Colonic mucosa (tissue), 4 donors: ENCODE measurements around the gene UNC13A. TPM values are rescaled to one million over a fixed set of nuclear protein-coding genes. Genes with fewer than 3 reads are reported as not detected.

Source experiments
- DNase-seq: peaks from one replicate; pipeline ENCODE4 v3.0.0-alpha.2; 2020
- H3K27ac ChIP-seq: fragments of 200-600 bp; one replicate; pipeline ENCODE4 v1.8.0; 2021
- H3K27me3 ChIP-seq: fragments of 200-600 bp; one replicate; pipeline ENCODE4 v1.8.0; 2021
- H3K36me3 ChIP-seq: fragments of 200-600 bp; one replicate; pipeline ENCODE4 v1.8.0; 2021
- H3K4me1 ChIP-seq: fragments of 200-600 bp; one replicate; pipeline ENCODE4 v1.8.0; 2021; ENCODE audit warnings: mild to moderate bottlenecking
- H3K4me3 ChIP-seq: fragments of 200-600 bp; one replicate; pipeline ENCODE4 v1.8.0; 2021
- H3K9ac ChIP-seq, 2 donors: one replicate each; pipeline ENCODE4 v1.7.0; 2013; ENCODE audit warnings: control low read depth in 2 of 2, low read depth in 2 of 2, low read length in 2 of 2
- H3K9me3 ChIP-seq: fragments of 200-600 bp; one replicate; pipeline ENCODE4 v1.8.0; 2021
- intact Hi-C: fragments of 100-400 bp; cut with DNase I; formaldehyde crosslinking; loops from one replicate; pipeline ENCODE4 v1.14.1; 2022
- total RNA-seq, 2 donors: library from RNA; stranded (reverse); fragmentation: NEBNext Ultra II Directional in 1 of 2; extraction: Animal tissue kit (Norgen Biotek cat#: 25700) in 1 of 2; gene quantifications; one replicate each; pipeline ENCODE4 v1.2.1, GENCODE V29; 2021
- TF ChIP-seq, protein P1 (sequence below): fragments of 200-600 bp; IDR thresholded peaks from one replicate; pipeline ENCODE4 v1.8.0; 2022; ENCODE audit warnings: antibody characterized with exemption, mild to moderate bottlenecking
- donor health status: healthy.
- donor health status: DM: no; HTN: no; CAD: no.
- donor health status: DM: no; HTN: no; CAD: no.

The UNC13A gene
- total RNA-seq, 2 donors from 2014 or later = 0.29 to 0.62 TPM

DNA sequence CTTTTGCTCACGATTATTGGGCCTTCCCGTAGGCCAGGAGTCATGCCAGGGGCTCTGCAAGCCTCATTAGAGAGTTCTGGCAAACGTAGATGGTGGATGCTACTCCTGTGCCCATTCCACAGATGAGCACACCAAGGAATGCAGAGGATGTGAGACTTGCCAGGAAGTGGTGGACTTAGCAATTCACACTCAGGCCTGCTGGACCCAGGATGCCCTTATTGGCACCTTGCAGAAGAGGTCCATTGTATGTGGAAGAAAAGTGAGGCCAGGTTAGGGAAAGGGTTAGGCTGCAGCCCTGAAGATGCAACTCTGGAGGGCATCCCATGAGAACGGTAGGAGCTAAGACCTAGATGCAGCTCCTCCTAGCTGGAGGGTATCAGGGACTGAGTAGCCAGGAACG is 5.9 kb downstream of the UNC13A start:
- intact Hi-C loops = no loop called here
- H3K9me3 ChIP-seq = no peaks in the 10 kb centered on the region
- H3K4me1 ChIP-seq = no peaks in the 10 kb centered on the region
- TF ChIP-seq, protein P1, sequence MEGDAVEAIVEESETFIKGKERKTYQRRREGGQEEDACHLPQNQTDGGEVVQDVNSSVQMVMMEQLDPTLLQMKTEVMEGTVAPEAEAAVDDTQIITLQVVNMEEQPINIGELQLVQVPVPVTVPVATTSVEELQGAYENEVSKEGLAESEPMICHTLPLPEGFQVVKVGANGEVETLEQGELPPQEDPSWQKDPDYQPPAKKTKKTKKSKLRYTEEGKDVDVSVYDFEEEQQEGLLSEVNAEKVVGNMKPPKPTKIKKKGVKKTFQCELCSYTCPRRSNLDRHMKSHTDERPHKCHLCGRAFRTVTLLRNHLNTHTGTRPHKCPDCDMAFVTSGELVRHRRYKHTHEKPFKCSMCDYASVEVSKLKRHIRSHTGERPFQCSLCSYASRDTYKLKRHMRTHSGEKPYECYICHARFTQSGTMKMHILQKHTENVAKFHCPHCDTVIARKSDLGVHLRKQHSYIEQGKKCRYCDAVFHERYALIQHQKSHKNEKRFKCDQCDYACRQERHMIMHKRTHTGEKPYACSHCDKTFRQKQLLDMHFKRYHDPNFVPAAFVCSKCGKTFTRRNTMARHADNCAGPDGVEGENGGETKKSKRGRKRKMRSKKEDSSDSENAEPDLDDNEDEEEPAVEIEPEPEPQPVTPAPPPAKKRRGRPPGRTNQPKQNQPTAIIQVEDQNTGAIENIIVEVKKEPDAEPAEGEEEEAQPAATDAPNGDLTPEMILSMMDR = no peak
- H3K4me3 ChIP-seq = no peak overlapping the region
- DNase-seq = no peak
- H3K36me3 ChIP-seq = no peaks in the 10 kb centered on the region
- H3K9ac ChIP-seq = no peak overlapping the region
- peaks cover 16% of the 10 kb centered on the region for H3K27me3 ChIP-seq
- no peak overlapping the region for H3K27ac ChIP-seq

DNA sequence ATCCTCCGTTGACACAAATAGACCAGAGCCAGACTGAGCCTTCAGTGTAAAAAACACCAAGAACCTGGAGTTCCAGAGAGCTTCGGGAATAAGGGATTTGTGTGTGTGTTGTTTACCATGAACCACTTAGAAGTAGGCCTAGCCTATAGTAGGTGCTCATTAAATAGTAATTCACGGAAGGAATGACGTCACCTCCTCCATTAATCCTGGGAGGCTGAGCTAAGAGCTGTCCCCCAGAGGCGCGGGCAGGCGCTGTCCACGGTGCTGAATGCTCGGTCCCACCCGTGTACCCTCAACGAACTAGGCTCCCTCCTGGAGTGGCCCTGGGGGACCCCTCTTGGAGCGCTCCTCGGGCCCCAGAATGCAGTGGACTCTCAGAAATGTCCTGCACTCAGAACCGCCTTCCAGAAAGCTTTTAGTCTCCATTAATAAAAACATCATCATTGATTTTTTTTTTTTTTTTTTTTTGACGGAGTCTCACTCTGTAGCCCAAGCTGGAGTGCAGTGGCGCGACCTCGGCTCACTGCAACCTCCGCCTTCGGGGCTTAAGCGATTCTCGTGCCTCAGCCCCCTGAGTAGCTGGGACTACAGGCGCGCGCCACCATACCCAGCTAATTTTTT is 6.5 kb downstream of the UNC13A start:
- no peak overlapping the region for H3K4me3 ChIP-seq
- peaks cover 9% of the 10 kb centered on the region for H3K27me3 ChIP-seq
- intact Hi-C loops = no loop called here
- H3K9me3 ChIP-seq = no peaks in the 10 kb centered on the region
- H3K4me1 ChIP-seq = no peaks in the 10 kb centered on the region
- TF ChIP-seq, protein P1 = no peak
- H3K9ac ChIP-seq = no peak overlapping the region
- H3K27ac ChIP-seq = no peak overlapping the region
- DNase-seq = peak; percentile 25
- H3K36me3 ChIP-seq = no peaks in the 10 kb centered on the region

DNA sequence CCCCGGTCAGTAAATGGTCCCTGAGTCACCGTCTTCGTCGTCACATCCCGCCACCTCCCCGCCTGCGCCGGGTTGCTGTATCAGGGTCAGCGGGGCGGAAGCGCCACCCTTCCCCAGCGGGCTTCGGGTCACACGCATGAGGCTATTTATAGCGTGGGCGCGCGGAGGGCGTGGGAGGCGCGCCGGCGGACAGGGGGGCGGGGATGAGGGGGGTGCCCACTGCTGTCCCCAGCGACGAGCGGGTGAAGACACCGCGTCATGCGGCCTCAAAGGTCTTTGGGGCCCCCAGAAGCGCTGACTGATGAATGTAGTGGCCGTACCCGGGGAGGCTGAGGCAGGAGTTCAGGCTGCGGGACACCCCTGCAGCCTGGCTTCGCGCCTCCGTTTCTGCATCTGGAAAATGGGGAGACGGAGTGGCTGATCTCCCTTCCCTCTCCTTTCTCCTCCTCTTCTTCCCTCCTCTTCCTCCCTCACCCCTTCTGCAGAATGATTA is 7.9 kb downstream of the UNC13A start:
- Histone ChIP-seq H3K27ac (no peak overlapping the region), H3K27me3 (no peaks in the 10 kb centered on the region), H3K9ac (no peak overlapping the region), H3K36me3 (no peaks in the 10 kb centered on the region), H3K4me3 (no peak overlapping the region), H3K9me3 (no peaks in the 10 kb centered on the region), H3K4me1 (no peaks in the 10 kb centered on the region)
- DNase-seq = peak; percentile 24
- intact Hi-C loops = no loop called here
- TF ChIP-seq, protein P1 = no peak

DNA sequence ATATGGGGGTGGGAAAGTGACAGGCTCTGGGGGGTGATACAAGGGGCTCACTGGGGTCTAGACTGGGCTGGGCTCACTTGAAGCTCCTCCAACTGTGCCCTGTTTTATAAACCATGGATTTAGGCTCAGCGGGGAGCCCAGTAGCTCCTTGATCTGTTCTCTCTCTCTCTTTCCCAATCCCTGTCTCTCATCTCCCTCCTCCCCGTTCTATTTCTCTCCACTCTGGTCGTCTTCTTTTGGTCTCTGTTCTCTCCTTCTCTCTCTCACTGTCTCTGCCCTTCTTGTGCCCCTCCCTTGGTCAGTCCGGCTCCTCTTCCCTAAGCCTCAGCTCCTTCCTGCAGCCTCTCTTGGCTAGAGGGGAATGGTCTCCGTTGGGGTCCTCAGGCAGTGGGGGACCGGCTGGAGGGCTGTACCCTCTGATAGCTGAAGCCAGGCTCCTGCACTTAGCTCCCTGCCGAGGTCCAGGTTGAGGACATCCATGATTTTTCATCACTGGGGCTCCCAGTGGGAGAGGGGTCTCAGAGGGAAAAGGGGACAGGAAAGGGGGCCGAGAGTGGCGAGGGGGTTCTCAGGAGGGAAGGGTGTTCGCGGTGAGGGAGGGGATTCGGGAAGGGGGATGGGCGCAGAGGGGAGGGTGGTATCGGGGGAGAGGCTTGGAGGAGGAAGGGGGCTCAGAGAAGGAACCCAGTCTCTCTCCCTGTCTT is 8.5 kb downstream of the UNC13A start:
- no peak overlapping the region for H3K4me3 ChIP-seq
- no peaks in the 10 kb centered on the region for H3K36me3 ChIP-seq
- H3K27ac ChIP-seq = no peak overlapping the region
- TF ChIP-seq, protein P1 = no peak
- intact Hi-C loops = no loop called here
- no peak for DNase-seq
- no peaks in the 10 kb centered on the region for H3K9me3 ChIP-seq
- no peak overlapping the region for H3K9ac ChIP-seq
- no peaks in the 10 kb centered on the region for H3K27me3 ChIP-seq
- H3K4me1 ChIP-seq = no peaks in the 10 kb centered on the region

DNA sequence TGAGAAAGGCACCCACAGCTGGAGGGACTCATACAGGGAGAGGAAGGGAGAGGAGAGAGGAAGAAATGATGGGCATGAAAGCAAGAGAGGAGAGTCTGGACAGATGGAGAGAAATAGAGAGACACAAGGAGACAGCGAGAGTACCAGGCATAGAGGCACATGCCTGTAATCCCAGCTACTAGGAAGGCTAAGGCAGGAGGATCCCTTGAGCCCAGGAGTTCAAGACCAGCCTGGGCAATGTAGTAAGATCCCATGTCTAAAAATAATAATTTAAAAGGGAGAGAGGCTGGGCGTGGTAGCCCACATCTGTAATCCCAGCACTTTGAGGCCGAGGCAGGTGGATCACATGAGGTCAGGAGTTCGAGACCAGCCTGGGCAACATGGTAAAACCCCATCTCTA is 9.3 kb downstream of the UNC13A start:
- DNase-seq = no peak
- TF ChIP-seq, protein P1 = no peak
- Histone ChIP-seq H3K9ac (no peak overlapping the region), H3K36me3 (no peaks in the 10 kb centered on the region), H3K4me3 (no peak overlapping the region), H3K27ac (no peak overlapping the region), H3K27me3 (no peaks in the 10 kb centered on the region), H3K9me3 (no peaks in the 10 kb centered on the region), H3K4me1 (no peaks in the 10 kb centered on the region)
- intact Hi-C loops = no loop called here
